Rectal smooth muscle tissue (tissue), 1 donor: ENCODE measurements around the gene EYS.

ENCODE experiments used
- H3K27ac ChIP-seq: one replicate; pipeline ENCODE4 v1.7.0; 2013; ENCODE audit warnings: low read depth, low read length, inconsistent platforms
- H3K27me3 ChIP-seq: one replicate; pipeline ENCODE4 v1.7.0; 2013; ENCODE audit warnings: low read length; ENCODE audit not compliant: control insufficient read depth, insufficient read depth
- H3K36me3 ChIP-seq: one replicate; pipeline ENCODE4 v1.7.0; 2013; ENCODE audit warnings: low read length; ENCODE audit not compliant: control insufficient read depth, insufficient read depth
- H3K4me1 ChIP-seq: one replicate; pipeline ENCODE4 v1.7.0; 2013; ENCODE audit warnings: low read length; ENCODE audit not compliant: control insufficient read depth, insufficient read depth
- H3K4me3 ChIP-seq: one replicate; pipeline ENCODE4 v1.7.0; 2013; ENCODE audit warnings: low read length
- H3K9ac ChIP-seq: one replicate; pipeline ENCODE4 v1.7.0; 2013; ENCODE audit warnings: low read length

The EYS gene

DNA sequence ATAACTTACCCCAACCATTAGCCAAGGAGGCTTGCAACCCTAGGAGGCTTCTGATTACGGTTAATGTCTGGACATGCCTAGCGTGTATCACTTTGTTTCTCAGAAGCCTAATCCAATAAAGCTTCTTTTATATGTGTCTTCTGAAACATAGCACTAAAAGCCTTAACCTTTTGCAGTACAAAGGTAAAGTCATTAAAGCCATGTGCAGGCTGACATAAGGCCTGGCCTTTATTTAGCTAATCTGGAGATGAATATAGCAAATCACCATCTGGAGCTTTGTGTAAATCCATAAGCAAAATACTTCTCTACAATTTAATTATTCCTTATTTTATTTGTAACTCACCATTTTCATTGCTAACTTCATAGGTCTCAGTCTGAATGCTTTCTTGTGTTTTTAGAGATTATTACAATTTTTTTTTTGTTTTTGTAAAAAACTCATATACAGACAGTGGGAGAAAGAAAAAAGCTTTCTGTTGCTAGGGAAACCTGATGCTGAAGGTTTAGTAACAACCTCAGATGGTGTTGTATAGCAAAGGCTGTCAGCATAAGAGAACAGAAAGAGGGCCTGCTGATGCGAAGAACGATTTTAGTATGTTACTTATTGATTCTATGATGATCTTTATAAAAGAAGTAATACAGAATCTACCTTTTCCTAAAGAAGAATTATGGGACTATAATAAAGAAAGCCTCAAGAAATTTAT, at the start of gene EYS:
TSS of gene EYS (minus strand) at position 101 of the 701 bp plus-strand sequence. CDS start 211,816 bp downstream, outside the sequence.
- no peaks in the 10 kb centered on the region for H3K36me3 ChIP-seq
- H3K9ac ChIP-seq, result no peak within 1 kb of the TSS
- no peaks in the 10 kb centered on the region for H3K27me3 ChIP-seq
- H3K27ac ChIP-seq, result no peak within 1 kb of the TSS
- H3K4me1 ChIP-seq, result no peaks in the 10 kb centered on the region
- no peak within 1 kb of the TSS for H3K4me3 ChIP-seq

DNA sequence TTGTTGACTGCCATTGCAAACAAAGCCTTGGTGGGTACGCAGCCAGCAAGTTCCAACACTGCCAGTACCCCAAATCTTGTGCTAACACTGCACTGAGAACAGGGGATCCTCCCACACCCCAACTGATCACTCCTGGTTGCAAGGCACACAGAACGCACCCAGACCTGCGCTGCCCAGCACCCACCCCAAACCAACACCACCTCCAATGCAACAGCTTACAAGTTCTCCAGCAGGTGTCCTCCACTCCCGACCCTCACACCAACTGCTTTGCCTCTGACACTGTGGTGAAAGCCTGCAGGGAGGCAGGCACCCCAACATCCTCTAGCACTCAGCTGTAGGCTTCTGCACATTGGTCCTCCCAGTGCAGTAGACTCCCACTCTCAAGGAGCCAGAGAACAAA, 39.3 kb upstream of the EYS start:
- H3K4me3 ChIP-seq, result no peak overlapping the region

GRCh38 chr6:65745614-65746013, 38.6 kb upstream of the EYS start:
- H3K4me1 ChIP-seq, result no peaks in the 10 kb centered on the region
- no peak overlapping the region for H3K9ac ChIP-seq
- no peaks in the 10 kb centered on the region for H3K36me3 ChIP-seq
- H3K4me3 ChIP-seq, result no peak overlapping the region
- no peak overlapping the region for H3K27ac ChIP-seq
- no peaks in the 10 kb centered on the region for H3K27me3 ChIP-seq

More for the DNA sequence above, 39.3 kb upstream of the EYS start:
- Histone ChIP-seq H3K27ac (no peak overlapping the region), H3K36me3 (no peaks in the 10 kb centered on the region), H3K4me1 (no peaks in the 10 kb centered on the region), H3K27me3 (no peaks in the 10 kb centered on the region), H3K9ac (no peak overlapping the region)

DNA sequence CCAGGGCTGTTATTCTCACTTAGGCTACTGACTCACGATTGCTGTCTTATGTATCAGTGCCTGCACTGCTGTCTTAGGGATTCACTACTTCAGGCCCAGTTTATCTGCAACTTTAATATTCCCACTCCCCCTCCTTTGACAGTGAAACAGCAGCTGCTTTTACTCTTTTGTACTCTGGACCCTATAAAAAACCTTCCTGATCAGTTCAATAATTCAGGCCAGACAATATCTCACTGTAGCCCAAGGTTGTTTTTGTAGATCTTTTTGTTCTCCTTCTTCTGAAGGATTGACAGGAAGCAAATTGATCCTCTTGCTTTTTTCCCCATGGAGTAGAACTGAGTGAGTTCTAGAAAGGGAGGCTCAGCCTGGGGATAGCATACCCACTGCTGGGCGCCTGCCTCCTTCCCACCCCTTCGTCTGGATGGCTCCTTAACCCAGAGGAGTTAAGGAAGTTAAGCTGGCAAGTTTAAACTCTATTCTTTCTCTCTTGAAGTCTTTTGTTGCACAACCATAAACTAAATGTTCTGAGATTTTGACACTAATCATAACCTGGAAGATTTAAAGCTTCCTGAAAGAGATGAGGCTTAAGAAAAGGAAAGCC, 22.0 kb upstream of the EYS start:
- no peak overlapping the region for H3K27ac ChIP-seq
- H3K27me3 ChIP-seq, result no peaks in the 10 kb centered on the region
- no peak overlapping the region for H3K4me3 ChIP-seq
- no peaks in the 10 kb centered on the region for H3K4me1 ChIP-seq
- no peak overlapping the region for H3K9ac ChIP-seq
- no peaks in the 10 kb centered on the region for H3K36me3 ChIP-seq

- H3K4me1 ChIP-seq, result no peaks in the 10 kb centered on the region
- no peaks in the 10 kb centered on the region for H3K27me3 ChIP-seq
- no peak overlapping the region for H3K27ac ChIP-seq
- H3K36me3 ChIP-seq, result no peaks in the 10 kb centered on the region
- no peak overlapping the region for H3K9ac ChIP-seq
- H3K4me3 ChIP-seq, result no peak overlapping the region
Observed at GRCh38 chr6:65719101-65719500, 12.1 kb upstream of the EYS start.

GRCh38 chr6:65711531-65711930, 4.5 kb upstream of the EYS start:
- Histone ChIP-seq H3K36me3 (no peaks in the 10 kb centered on the region), H3K9ac (no peak overlapping the region), H3K27me3 (no peaks in the 10 kb centered on the region), H3K27ac (no peak overlapping the region), H3K4me1 (no peaks in the 10 kb centered on the region), H3K4me3 (no peak overlapping the region)

- Histone ChIP-seq H3K4me3 (no peak overlapping the region), H3K4me1 (no peaks in the 10 kb centered on the region), H3K36me3 (no peaks in the 10 kb centered on the region), H3K27me3 (no peaks in the 10 kb centered on the region), H3K27ac (no peak overlapping the region), H3K9ac (no peak overlapping the region)
Observed at GRCh38 chr6:65709099-65709830, 2.2 kb upstream of the EYS start.

GRCh38 chr6:65708162-65708561, 1.1 kb upstream of the EYS start:
- no peak overlapping the region for H3K4me3 ChIP-seq
- no peaks in the 10 kb centered on the region for H3K27me3 ChIP-seq
- H3K9ac ChIP-seq, result no peak overlapping the region
- no peaks in the 10 kb centered on the region for H3K36me3 ChIP-seq
- no peaks in the 10 kb centered on the region for H3K4me1 ChIP-seq
- H3K27ac ChIP-seq, result no peak overlapping the region

DNA sequence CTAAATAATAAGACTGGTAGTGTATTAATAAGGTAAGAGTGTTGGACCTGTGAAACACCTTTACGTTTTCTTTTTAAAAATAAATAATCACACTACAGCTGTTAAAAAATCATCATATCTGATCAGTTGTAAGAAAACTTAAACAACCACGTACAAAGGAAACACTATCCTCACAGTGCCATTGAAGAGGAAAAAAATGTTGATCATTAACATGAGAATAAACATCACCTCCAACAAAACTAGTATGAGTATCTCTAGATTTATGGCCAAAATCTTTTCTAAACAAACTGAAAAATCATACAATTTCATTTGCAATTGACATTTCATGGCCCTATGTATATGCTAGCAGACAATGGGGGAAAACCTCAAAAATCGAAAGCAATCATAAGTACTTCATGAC, 590 bp downstream of the EYS start:
- Histone ChIP-seq H3K4me1 (no peaks in the 10 kb centered on the region), H3K27me3 (no peaks in the 10 kb centered on the region), H3K4me3 (no peak overlapping the region), H3K36me3 (no peaks in the 10 kb centered on the region), H3K9ac (no peak overlapping the region), H3K27ac (no peak overlapping the region)

GRCh38 chr6:65701325-65701724, 5.7 kb downstream of the EYS start:
- H3K27ac ChIP-seq, result no peak overlapping the region
- H3K27me3 ChIP-seq, result no peaks in the 10 kb centered on the region
- H3K4me1 ChIP-seq, result no peaks in the 10 kb centered on the region
- no peak overlapping the region for H3K4me3 ChIP-seq
- H3K36me3 ChIP-seq, result no peaks in the 10 kb centered on the region
- H3K9ac ChIP-seq, result no peak overlapping the region

DNA sequence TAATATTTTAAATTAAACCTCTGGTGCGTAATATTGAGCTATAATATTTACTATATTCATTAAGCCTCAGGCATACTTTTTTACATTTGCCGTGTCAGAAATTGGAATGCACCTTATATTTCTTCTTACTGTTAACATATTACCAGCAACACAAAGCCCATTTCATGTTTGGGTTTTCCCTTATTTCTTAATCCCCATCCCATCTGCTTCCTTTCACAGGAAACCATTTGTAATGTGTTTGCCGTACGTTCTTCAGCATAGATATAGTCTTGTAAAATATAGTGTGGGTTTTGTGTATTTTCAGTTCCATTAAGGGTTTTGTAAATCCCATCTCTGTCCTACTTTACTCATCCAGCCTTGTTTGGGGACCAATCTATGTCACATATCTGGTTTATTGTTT, 6.5 kb downstream of the EYS start:
- no peaks in the 10 kb centered on the region for H3K4me1 ChIP-seq
- no peaks in the 10 kb centered on the region for H3K36me3 ChIP-seq
- H3K9ac ChIP-seq, result no peak overlapping the region
- no peak overlapping the region for H3K4me3 ChIP-seq
- H3K27ac ChIP-seq, result no peak overlapping the region
- H3K27me3 ChIP-seq, result no peaks in the 10 kb centered on the region

DNA sequence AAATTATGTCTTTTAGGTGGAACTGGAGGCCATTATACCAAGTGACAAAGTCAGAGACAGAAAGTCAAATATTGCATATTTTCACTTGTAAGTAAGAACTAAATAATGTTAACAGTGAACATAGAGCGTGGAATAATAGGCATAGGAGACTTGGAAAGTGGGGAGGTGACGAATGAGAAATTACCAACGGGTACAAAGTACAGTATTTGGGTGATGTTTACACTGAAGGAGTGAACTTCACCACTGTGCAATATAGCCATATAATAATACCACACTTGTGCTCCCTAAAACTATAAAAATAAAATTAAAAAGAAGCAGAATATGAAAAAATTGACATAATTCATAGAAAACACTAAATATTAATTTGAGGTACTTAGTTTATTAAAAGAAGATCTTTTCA, 14.9 kb downstream of the EYS start:
- Histone ChIP-seq H3K27me3 (no peaks in the 10 kb centered on the region), H3K36me3 (no peaks in the 10 kb centered on the region), H3K9ac (no peak overlapping the region), H3K27ac (no peak overlapping the region), H3K4me3 (no peak overlapping the region), H3K4me1 (no peaks in the 10 kb centered on the region)
